Activated CD4-positive, CD25-positive, alpha-beta regulatory T cell treated with anti-CD3 and anti-CD28 coated beads, Interleukin-2, amount 50 U/mL, for 24 hours (primary cell): Measurements from ENCODE around the gene MMP25.
"Not testable (repeated sequence)": the region's sequence is repeated elsewhere in the genome, so short reads cannot be mapped to it uniquely, and the experiment has no call there.

Source experiments
- ATAC-seq, 2 donors: fragments of 150-1000 bp; cut with Tn5 transposase; one replicate each; pipeline ENCODE4 v1.10.0; 2021; ENCODE audit warnings: mild to moderate bottlenecking in 1 of 2, moderate library complexity in 1 of 2

Gene MMP25

GRCh38 chr16:3030222-3031212, 15.8 kb upstream of the MMP25 start:
- ATAC-seq: no peak

DNA sequence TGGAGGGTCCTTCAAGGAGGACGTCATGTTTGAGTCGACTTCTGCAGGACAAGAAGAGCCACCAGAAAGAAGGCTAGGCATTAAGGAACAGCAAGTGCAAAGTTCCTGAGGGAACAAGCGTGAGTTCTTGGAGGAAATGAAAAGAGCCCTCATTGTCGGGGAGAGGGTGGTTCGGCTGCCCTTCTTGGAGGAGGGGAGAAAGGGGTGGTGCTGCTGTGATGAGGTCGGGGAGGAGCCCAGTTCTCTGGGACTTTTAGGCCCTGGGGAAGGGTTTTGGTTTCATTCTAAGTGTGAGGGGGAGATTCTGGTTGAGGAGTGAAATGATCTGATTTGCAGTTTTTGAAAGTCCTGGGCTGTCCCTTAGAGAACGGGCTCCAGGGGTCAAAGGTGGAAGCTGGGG, 13.7 kb upstream of the MMP25 start:
- no peak for ATAC-seq

GRCh38 chr16:3035289-3035971, 10.9 kb upstream of the MMP25 start:
- no peak for ATAC-seq

DNA sequence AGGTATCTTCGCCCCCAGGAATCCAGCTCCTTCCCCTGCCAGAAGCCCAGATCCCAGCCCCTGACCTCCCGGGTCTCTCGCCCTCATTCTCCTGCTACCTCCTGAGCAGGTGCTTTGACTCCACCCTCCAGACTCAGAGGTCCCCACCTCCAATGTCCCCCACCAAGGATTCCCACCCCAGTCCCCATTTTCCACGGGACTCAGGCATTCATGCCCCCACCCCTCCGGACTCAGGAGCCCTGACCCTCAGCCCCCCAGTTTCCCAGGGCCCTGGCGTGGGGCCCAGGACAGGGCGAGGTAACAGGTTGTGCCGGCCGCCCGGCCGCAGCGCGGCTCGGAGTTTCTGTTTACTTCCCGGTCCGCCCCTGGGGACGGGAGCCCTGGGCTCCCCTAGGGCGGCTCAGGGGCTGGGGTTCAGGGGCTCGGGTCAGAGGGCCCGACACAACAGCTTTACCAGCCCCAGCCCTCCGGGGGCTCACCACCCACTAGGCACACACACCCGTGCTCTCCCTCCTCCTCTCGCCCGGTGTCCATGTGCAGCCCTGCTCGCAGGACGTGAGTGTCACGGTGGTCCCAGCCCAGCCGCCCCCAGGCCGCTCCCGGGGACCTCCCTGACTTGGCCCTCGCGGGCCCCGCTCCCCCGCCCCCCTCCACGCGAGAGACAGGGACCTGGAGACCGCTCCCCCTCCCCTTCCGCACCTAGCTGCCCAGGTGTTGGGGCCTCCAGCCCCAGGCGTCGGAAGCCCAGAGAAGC, 10.2 kb upstream of the MMP25 start:
- no peak for ATAC-seq

DNA sequence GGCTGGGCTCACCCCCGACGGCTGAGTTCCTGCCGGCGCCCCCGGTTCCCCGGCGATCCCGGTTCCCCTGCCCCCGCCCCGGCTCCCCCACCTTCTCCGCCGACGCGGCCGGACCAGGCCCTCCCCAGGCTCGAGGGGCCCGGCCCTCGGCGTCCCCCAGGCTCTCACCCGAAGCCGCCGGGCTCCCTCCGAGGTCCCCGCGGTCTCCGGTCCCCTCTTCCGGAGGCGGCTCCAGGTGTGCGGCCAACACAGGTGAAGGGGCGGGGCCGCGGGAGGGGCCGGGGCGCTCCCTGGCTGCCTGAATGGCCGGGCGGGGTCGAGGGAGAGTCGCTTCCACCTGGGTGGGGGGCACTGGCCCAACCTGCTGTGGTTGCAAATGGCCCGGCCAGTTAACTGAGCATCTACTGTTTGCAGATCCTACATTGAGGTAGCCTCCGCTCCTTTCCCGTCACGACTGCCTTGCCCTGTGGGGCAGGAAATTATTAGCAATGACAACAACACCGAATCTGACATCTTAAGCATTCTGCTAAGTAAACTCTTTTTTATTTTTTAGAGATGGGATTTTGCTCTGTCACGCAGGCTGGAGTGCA, 9.5 kb upstream of the MMP25 start, which contains the start of gene BICDL2:
Gene BICDL2 (minus strand): TSS at position 219 of the 590 bp plus-strand sequence. CDS start 1,448 bp downstream, outside the sequence.
- ATAC-seq: no peak

- no peak for ATAC-seq
These were observed 8.1 kb upstream of the MMP25 start for GRCh38 chr16:3038256-3038655.

GRCh38 chr16:3038896-3039295, 7.5 kb upstream of the MMP25 start:
- ATAC-seq: no peak

- no peak for ATAC-seq
These were observed 4.0 kb upstream of the MMP25 start for GRCh38 chr16:3042376-3042775.

DNA sequence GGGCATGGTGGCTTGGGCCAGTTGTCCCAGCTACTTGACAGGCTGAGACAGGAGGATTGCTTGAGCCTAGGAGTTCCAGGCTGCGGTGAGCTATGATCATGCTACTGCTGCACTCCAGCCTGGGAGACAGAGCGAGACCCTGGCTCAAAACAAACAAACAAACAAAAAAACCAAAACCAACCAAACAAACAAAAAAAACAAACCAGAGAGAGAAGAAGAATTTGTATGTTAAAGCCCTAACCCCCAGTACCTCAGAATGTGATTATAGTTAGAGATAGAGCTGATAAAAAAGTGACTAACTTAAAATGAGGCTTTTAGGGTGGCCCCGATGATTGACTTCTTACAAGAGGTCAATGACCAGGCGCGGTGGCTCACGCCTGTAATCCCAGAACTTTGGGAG, 1.7 kb upstream of the MMP25 start:
- ATAC-seq: no peak

DNA sequence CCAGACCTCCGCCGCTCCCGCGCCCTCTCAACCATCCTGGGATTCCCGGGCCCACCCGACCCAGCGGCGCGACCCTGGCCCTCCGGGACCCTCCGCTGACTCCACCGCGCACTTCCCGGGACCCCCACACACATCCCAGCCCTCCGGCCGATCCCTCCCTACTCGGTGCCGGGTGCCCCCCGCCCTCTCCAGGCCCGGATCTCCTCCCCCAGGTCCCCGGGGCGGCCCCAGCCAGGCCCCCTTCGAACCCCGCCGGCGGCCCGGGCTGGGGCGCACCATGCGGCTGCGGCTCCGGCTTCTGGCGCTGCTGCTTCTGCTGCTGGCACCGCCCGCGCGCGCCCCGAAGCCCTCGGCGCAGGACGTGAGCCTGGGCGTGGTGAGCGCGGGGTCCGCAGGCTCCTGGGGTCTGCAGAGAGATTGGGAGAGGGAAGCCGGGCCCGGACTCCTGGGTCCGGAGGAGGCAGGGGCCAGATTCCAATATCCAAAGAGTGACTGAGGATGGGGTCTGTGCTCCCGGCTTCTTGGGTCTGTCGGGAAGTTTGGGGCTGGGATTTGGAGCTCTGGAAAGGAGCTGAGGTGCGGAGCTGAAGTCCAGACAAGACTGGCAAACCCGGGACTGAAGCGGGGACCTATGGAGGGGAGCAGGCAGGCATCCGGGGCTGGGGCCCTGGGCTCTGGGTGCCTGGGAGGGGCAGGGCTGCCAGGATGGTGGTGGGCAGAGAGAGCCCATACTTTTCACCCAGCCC, 453 bp downstream of the MMP25 start:
- ATAC-seq: peak; percentile 36 to 42

GRCh38 chr16:3047387-3047720, 993 bp downstream of the MMP25 start:
- no peak for ATAC-seq

DNA sequence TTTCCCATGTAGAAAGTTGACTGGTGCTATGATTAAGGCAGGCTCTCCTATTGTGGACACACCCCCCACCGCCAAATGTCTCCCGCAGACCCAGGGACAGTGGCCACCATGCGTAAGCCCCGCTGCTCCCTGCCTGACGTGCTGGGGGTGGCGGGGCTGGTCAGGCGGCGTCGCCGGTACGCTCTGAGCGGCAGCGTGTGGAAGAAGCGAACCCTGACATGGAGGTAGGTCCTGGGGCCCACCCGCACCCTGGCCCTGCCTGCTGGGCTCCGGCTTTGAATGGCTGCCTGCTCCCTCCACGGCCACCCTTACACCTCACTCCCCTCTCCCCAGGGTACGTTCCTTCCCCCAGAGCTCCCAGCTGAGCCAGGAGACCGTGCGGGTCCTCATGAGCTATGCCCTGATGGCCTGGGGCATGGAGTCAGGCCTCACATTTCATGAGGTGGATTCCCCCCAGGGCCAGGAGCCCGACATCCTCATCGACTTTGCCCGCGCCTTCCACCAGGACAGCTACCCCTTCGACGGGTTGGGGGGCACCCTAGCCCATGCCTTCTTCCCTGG, 3.6 kb downstream of the MMP25 start:
- no peak for ATAC-seq

GRCh38 chr16:3050487-3050886, 4.1 kb downstream of the MMP25 start:
- ATAC-seq: no peak

GRCh38 chr16:3051009-3051408, 4.6 kb downstream of the MMP25 start:
- ATAC-seq: no peak

- no peak for ATAC-seq
These were observed 5.1 kb downstream of the MMP25 start for GRCh38 chr16:3051494-3051893.

DNA sequence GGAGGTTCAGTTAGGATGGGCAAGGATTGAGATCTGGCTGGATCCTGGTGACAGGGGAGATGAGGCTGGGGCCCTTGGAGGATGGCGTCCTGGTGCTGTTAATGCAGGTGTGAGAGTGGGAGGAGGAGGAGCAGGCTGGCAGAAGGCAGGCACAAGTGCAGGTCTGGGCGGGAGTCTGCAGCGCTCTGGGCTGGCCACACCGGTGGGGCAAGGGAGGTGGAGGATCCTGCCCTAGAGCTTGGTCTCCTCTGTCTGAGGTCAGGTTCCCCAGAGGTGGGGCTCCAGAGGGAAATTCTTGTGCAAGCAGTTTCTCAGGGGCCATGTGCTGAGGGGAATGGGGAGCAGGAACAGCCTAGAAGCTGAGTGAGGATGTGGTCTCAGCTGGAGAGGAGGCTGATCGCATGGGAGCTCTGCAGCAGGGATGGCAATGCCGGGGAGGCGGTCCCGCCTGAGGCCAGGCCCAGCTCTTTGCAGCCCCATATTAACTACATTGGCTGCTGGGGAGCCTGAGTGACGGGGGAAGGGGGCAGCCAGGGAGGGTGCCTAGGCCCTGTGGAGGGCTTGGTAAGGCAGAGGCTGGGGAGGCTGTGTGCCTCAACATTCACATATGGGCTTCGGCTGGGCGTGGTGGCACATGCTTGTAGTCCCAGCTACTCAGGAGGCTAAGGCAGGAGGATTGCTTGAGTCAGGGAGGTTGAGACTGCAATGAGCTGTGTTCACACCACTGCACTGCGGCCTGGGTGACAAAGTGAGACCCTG, 6.4 kb downstream of the MMP25 start:
- peak; percentile 69 to 70 for ATAC-seq

- ATAC-seq: peak; percentile 64 to 66
These were observed 7.0 kb downstream of the MMP25 start for GRCh38 chr16:3053330-3053710.

GRCh38 chr16:3054965-3055733, 8.8 kb downstream of the MMP25 start:
- no peak for ATAC-seq

- ATAC-seq: not testable (repeated sequence)
These were observed 9.4 kb downstream of the MMP25 start for GRCh38 chr16:3055734-3056115.
